K562 (cell line): ENCODE data around the gene HPCAL1. TPM values are rescaled to one million over a fixed set of nuclear protein-coding genes. Genes with fewer than 3 reads are reported as not detected.

Experiments used
- BCL6 ChIP-seq: fragments of 250-450 bp; sonication (Bioruptor Pico); IDR thresholded peaks from 2 replicates; pipeline ENCODE4 v1.4.0; 2020
- NCOA4 ChIP-seq: fragments of 450-650 bp; IDR thresholded peaks from 2 replicates; pipeline ENCODE4 v1.6.1; 2018; ENCODE audit warnings: mild to moderate bottlenecking; ENCODE audit not compliant: partially characterized antibody
- OTX1 ChIP-seq: fragments of 450-650 bp; formaldehyde crosslinking; IDR thresholded peaks from 2 replicates; pipeline ENCODE4 v1.4.0; 2022; ENCODE audit warnings: mild to moderate bottlenecking
- PRPF4 ChIP-seq: fragments of 200-400 bp; formaldehyde crosslinking; IDR thresholded peaks from one replicate; pipeline ENCODE4 v1.6.1; 2017; ENCODE audit warnings: low read length, low read depth, mild to moderate bottlenecking; ENCODE audit not compliant: insufficient read depth, poor library complexity, severe bottlenecking
- RBM15 ChIP-seq: fragments of 200-400 bp; formaldehyde crosslinking; IDR thresholded peaks from 2 replicates; pipeline ENCODE4 v1.6.1; 2018; ENCODE audit warnings: mild to moderate bottlenecking, low read length, moderate library complexity; ENCODE audit not compliant: insufficient read depth
- SAFB ChIP-seq: fragments of 200-400 bp; formaldehyde crosslinking; IDR thresholded peaks from 2 replicates; pipeline ENCODE4 v1.6.1; 2017; ENCODE audit warnings: low read depth, low read length, borderline replicate concordance
- SIN3B ChIP-seq: fragments of 450-650 bp; IDR thresholded peaks from 2 replicates; pipeline ENCODE4 v1.6.1; 2017; ENCODE audit warnings: low read depth, mild to moderate bottlenecking, moderate library complexity
- SUPT5H ChIP-seq: fragments of 450-650 bp; IDR thresholded peaks from 2 replicates; pipeline ENCODE4 v1.6.1; 2016
- TGIF2 ChIP-seq: sonication (generic); formaldehyde crosslinking; IDR thresholded peaks from 2 replicates; pipeline ENCODE4 v1.8.1; 2022; ENCODE audit warnings: mild to moderate bottlenecking, missing genetic modification reagents, moderate library complexity
- ZKSCAN3 ChIP-seq: fragments of 250-450 bp; sonication (Bioruptor Pico); IDR thresholded peaks from 2 replicates; pipeline ENCODE4 v1.4.0; 2020
- ZNF175 ChIP-seq: fragments of 200-800 bp; sonication (Bioruptor generic); IDR thresholded peaks from 2 replicates; pipeline ENCODE4 v1.6.1; 2016; ENCODE audit warnings: low read depth, mild to moderate bottlenecking, missing genetic modification characterization, missing compliant biosample characterization
- ZNF408 ChIP-seq: fragments of 250-450 bp; sonication (Bioruptor Pico); IDR thresholded peaks from 2 replicates; pipeline ENCODE4 v1.4.0; 2020; ENCODE audit warnings: low read depth, mild to moderate bottlenecking, moderate library complexity
- ZNF431 ChIP-seq: sonication (generic); formaldehyde crosslinking; IDR thresholded peaks from 2 replicates; pipeline ENCODE4 v1.8.0; 2022; ENCODE audit warnings: mild to moderate bottlenecking, missing genetic modification reagents
- polyA plus RNA-seq, 8 experiments: library from polyadenylated mRNA; depleted of rRNA in 4 of 8; stranded (reverse) in 5 of 8; unstranded in 3 of 8; fragments of >200 nt; fragmentation: Nextera tagmentation in 2 of 8; fragmentation: Illumina TruSeq in 1 of 8; extraction: Ambion mirVana in 2 of 8; extraction: Trizol in 1 of 8; gene quantifications; 2 replicates each; pipeline versions ENCODE4 v1.2.1 to v1.2.3, GENCODE V29; 2011 to 2014; ENCODE audit warnings: inconsistent platforms in 1 of 8, missing spikeins in 1 of 8
- total RNA-seq, 7 experiments: library from RNA; depleted of rRNA in 6 of 7; stranded (reverse); fragments of >200 nt in 6 of 7; fragmentation: Illumina TruSeq in 2 of 7; extraction: Trizol in 2 of 7; gene quantifications; 2 replicates each; pipeline versions ENCODE4 v1.2.1 to v1.2.3, GENCODE V29; 2011 to 2021; ENCODE audit warnings: low replicate concordance in 1 of 7
- TF ChIP-seq, protein P1 (sequence below), 3 experiments: fragments of 200-800 bp in 1 of 3; fragments of 250-450 bp in 1 of 3; fragments of 450-650 bp in 1 of 3; sonication (Bioruptor Pico) in 1 of 3; sonication (Bioruptor generic) in 1 of 3; formaldehyde crosslinking in 1 of 3; IDR thresholded peaks; 2 replicates each; pipeline versions ENCODE4 v1.6.1 to v1.8.0; 2016 to 2022; ENCODE audit warnings: mild to moderate bottlenecking in 2 of 3, missing genetic modification characterization in 2 of 3, missing compliant biosample characterization in 1 of 3, moderate library complexity in 1 of 3
- TF ChIP-seq, protein P2 (sequence below): sonication (generic); formaldehyde crosslinking; IDR thresholded peaks from 2 replicates; pipeline ENCODE4 v1.8.0; 2022; ENCODE audit warnings: mild to moderate bottlenecking, low read depth, missing genetic modification reagents
- TF ChIP-seq, protein P3 (sequence below): fragments of 250-450 bp; sonication (Bioruptor Pico); IDR thresholded peaks from 2 replicates; pipeline ENCODE4 v1.8.0; 2021; ENCODE audit warnings: mild to moderate bottlenecking, moderate library complexity
- TF ChIP-seq, protein P4 (sequence below): sonication (generic); formaldehyde crosslinking; IDR thresholded peaks from 2 replicates; pipeline ENCODE4 v1.8.1; 2023; ENCODE audit warnings: mild to moderate bottlenecking, missing genetic modification reagents
- TF ChIP-seq, protein P5 (sequence below): fragments of 450-650 bp; IDR thresholded peaks from 2 replicates; pipeline ENCODE4 v1.6.1; 2018; ENCODE audit warnings: mild to moderate bottlenecking, low read depth; ENCODE audit not compliant: partially characterized antibody

HPCAL1 gene
- total and polyA plus RNA-seq, 9 of the 15 experiments (the other 6 are each of a cell fraction or from before 2014, with no cell fraction given): 2.7 to 65.5 (median 23.9) TPM

DNA sequence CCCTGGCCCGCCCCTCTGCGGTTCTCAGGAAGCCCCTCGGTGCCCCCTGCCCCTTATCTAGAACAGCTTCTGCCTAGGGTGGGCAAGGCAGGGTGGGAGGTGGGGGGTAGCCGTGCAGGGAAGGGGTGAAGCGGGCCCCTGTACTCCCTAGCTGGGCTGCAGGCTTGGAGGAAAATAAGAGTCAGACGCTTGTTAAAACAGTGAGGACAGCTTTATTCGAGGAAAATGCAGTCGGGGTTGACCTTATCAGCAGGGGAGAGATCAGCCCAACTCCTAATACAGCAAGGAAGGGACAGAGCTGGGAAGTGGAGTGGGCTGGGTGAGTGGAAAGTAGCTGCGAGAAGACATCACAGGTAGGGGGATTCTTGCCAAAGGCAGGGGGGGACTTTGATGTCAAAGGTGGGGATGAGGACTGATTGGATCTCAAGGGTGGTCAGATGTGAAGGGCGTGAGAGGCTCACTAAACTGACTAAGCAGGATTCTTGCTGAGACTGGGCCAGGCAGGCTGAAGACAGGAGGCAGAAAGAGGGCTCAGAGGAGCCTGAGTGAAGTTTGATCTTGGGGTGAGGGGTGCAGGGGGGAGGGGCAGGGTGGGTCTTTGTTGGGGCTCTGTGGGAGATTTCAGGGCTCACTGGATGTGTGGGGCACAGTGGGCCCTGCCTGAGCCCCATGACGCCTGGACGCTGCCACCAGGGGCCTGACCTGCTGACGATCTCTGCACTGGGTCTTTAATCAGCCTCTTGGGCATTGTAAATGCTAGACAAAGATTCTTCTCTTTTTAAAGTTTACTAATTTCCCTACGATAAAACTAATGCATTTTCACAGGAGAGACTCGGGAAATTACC is 29.9 kb downstream of the HPCAL1 start (continued):
- TF ChIP-seq, protein P1, sequence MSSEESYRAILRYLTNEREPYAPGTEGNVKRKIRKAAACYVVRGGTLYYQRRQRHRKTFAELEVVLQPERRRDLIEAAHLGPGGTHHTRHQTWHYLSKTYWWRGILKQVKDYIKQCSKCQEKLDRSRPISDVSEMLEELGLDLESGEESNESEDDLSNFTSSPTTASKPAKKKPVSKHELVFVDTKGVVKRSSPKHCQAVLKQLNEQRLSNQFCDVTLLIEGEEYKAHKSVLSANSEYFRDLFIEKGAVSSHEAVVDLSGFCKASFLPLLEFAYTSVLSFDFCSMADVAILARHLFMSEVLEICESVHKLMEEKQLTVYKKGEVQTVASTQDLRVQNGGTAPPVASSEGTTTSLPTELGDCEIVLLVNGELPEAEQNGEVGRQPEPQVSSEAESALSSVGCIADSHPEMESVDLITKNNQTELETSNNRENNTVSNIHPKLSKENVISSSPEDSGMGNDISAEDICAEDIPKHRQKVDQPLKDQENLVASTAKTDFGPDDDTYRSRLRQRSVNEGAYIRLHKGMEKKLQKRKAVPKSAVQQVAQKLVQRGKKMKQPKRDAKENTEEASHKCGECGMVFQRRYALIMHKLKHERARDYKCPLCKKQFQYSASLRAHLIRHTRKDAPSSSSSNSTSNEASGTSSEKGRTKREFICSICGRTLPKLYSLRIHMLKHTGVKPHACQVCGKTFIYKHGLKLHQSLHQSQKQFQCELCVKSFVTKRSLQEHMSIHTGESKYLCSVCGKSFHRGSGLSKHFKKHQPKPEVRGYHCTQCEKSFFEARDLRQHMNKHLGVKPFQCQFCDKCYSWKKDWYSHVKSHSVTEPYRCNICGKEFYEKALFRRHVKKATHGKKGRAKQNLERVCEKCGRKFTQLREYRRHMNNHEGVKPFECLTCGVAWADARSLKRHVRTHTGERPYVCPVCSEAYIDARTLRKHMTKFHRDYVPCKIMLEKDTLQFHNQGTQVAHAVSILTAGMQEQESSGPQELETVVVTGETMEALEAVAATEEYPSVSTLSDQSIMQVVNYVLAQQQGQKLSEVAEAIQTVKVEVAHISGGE (CRISPR knock-in tag; IDR thresholded peaks at IDR 0.05): no peak; a peak in 1 of 6 replicates
- TF ChIP-seq, protein P2, sequence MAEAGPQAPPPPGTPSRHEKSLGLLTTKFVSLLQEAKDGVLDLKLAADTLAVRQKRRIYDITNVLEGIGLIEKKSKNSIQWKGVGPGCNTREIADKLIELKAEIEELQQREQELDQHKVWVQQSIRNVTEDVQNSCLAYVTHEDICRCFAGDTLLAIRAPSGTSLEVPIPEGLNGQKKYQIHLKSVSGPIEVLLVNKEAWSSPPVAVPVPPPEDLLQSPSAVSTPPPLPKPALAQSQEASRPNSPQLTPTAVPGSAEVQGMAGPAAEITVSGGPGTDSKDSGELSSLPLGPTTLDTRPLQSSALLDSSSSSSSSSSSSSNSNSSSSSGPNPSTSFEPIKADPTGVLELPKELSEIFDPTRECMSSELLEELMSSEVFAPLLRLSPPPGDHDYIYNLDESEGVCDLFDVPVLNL: no peak
- TF ChIP-seq ZNF408 (CRISPR knock-in tag) (no peak), NCOA4 (no peak), SIN3B (no peak), BCL6 (CRISPR knock-in tag) (no peak), RBM15 (no peak), SAFB (no peak), SUPT5H (no peak), TGIF2 (CRISPR knock-in tag) (no peak), ZKSCAN3 (CRISPR knock-in tag) (no peak), PRPF4 (no peak), ZNF431 (CRISPR knock-in tag) (no peak), OTX1 (CRISPR knock-in tag) (no peak), ZNF175 (CRISPR knock-in tag) (no peak)
- TF ChIP-seq, protein P3, sequence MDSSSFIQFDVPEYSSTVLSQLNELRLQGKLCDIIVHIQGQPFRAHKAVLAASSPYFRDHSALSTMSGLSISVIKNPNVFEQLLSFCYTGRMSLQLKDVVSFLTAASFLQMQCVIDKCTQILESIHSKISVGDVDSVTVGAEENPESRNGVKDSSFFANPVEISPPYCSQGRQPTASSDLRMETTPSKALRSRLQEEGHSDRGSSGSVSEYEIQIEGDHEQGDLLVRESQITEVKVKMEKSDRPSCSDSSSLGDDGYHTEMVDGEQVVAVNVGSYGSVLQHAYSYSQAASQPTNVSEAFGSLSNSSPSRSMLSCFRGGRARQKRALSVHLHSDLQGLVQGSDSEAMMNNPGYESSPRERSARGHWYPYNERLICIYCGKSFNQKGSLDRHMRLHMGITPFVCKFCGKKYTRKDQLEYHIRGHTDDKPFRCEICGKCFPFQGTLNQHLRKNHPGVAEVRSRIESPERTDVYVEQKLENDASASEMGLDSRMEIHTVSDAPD (CRISPR knock-in tag): no peak
- TF ChIP-seq, protein P4, sequence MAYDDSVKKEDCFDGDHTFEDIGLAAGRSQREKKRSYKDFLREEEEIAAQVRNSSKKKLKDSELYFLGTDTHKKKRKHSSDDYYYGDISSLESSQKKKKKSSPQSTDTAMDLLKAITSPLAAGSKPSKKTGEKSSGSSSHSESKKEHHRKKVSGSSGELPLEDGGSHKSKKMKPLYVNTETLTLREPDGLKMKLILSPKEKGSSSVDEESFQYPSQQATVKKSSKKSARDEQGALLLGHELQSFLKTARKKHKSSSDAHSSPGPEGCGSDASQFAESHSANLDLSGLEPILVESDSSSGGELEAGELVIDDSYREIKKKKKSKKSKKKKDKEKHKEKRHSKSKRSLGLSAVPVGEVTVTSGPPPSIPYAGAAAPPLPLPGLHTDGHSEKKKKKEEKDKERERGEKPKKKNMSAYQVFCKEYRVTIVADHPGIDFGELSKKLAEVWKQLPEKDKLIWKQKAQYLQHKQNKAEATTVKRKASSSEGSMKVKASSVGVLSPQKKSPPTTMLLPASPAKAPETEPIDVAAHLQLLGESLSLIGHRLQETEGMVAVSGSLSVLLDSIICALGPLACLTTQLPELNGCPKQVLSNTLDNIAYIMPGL (CRISPR knock-in tag): no peak
- TF ChIP-seq, protein P5, sequence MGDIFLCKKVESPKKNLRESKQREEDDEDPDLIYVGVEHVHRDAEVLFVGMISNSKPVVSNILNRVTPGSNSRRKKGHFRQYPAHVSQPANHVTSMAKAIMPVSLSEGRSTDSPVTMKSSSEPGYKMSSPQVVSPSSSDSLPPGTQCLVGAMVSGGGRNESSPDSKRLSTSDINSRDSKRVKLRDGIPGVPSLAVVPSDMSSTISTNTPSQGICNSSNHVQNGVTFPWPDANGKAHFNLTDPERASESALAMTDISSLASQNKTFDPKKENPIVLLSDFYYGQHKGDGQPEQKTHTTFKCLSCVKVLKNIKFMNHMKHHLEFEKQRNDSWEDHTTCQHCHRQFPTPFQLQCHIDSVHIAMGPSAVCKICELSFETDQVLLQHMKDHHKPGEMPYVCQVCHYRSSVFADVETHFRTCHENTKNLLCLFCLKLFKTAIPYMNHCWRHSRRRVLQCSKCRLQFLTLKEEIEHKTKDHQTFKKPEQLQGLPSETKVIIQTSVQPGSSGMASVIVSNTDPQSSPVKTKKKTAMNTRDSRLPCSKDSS: no peak
